Measurements from ENCODE around the gene SSU72.

The SSU72 gene

GRCh38 chr1:1617925-1618324 lies 43.3 kb upstream of the SSU72 start:
- TF ChIP-seq CTCF (IDR thresholded peaks at IDR 0.05; ENCODE audit: insufficient read depth, low read length, poor library complexity, severe bottlenecking) (no peak), EZH2phosphoT487 (conservative IDR thresholded peaks at IDR 0.05; ENCODE audit: low read length) (no peak)
- no peaks in the 10 kb centered on the region for H3K27me3 ChIP-seq (ENCODE audit: low read length)
- no peaks in the 10 kb centered on the region; the same call in 1 of the 2 replicates for H3F3A ChIP-seq (ENCODE audit: insufficient read depth)
- H3K9ac ChIP-seq (ENCODE audit: low read length): no peak overlapping the region
- H3K79me2 ChIP-seq (ENCODE audit: insufficient read depth, low read length): 0 out of 2 replicates have a peak, but pooled peaks cover 3% of the 10 kb centered on the region
- H4K20me1 ChIP-seq (ENCODE audit: low read depth, low read length): no peaks in the 10 kb centered on the region
- no peak overlapping the region for H3K4me3 ChIP-seq (ENCODE audit: insufficient read depth, low read length, poor library complexity, severe bottlenecking)
- H2AFZ ChIP-seq (ENCODE audit: low read depth, low read length, severe bottlenecking): no peak overlapping the region
- H3K9me3 ChIP-seq (ENCODE audit: insufficient read depth, low read length): no peaks in the 10 kb centered on the region
- no peak overlapping the region for H3K4me2 ChIP-seq (ENCODE audit: low read depth, low read length, poor library complexity, severe bottlenecking)
- no peaks in the 10 kb centered on the region for H3K9me2 ChIP-seq (replicated peaks; ENCODE audit: insufficient read depth, low read length)
- H3K36me3 ChIP-seq (ENCODE audit: low read length): no peaks in the 10 kb centered on the region
- no peak overlapping the region for H3K27ac ChIP-seq (ENCODE audit: low read depth, low read length)

DNA sequence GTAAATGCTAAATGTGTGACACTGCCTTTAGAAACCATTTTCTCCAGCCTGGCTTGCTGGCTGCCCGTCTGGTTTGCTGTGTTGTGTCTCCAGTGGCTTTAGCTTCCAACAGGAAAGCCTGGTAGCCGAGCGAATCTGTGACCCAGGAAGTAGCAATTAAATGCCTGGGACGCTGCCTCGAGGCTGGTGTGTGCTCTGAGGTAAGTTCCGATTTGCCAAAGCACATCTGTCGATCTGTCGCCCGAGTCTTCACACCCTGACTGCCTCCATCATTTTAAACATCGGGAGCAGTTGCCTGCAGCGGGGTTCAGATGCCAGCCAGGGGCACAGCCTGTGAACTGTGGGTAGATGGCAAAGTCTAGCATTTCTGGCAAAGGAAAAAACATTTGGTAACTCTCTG lies 42.9 kb upstream of the SSU72 start:
- Histone ChIP-seq H3K4me2 (ENCODE audit: low read depth, low read length, poor library complexity, severe bottlenecking) (no peak overlapping the region), H3K9me3 (ENCODE audit: insufficient read depth, low read length) (no peaks in the 10 kb centered on the region), H3K4me3 (ENCODE audit: insufficient read depth, low read length, poor library complexity, severe bottlenecking) (no peak overlapping the region), H3K27me3 (ENCODE audit: low read length) (no peaks in the 10 kb centered on the region), H3K36me3 (ENCODE audit: low read length) (no peaks in the 10 kb centered on the region), H3K79me2 (ENCODE audit: insufficient read depth, low read length) (0 out of 2 replicates have a peak, but pooled peaks cover 3% of the 10 kb centered on the region), H4K20me1 (ENCODE audit: low read depth, low read length) (no peaks in the 10 kb centered on the region), H3K9me2 (replicated peaks; ENCODE audit: insufficient read depth, low read length) (no peaks in the 10 kb centered on the region), H3F3A (ENCODE audit: insufficient read depth) (no peaks in the 10 kb centered on the region; the same call in 1 of the 2 replicates), H3K27ac (ENCODE audit: low read depth, low read length) (no peak overlapping the region), H3K9ac (ENCODE audit: low read length) (no peak overlapping the region), H2AFZ (ENCODE audit: low read depth, low read length, severe bottlenecking) (no peak overlapping the region)
- TF ChIP-seq EZH2phosphoT487 (conservative IDR thresholded peaks at IDR 0.05; ENCODE audit: low read length) (no peak), CTCF (IDR thresholded peaks at IDR 0.05; ENCODE audit: insufficient read depth, low read length, poor library complexity, severe bottlenecking) (no peak)

GRCh38 chr1:1616838-1617237 lies 42.2 kb upstream of the SSU72 start:
- TF ChIP-seq EZH2phosphoT487 (conservative IDR thresholded peaks at IDR 0.05; ENCODE audit: low read length): no peak
- no peak for TF ChIP-seq CTCF (IDR thresholded peaks at IDR 0.05; ENCODE audit: insufficient read depth, low read length, poor library complexity, severe bottlenecking)
- no peak overlapping the region for H2AFZ ChIP-seq (ENCODE audit: low read depth, low read length, severe bottlenecking)
- no peaks in the 10 kb centered on the region for H3K9me2 ChIP-seq (replicated peaks; ENCODE audit: insufficient read depth, low read length)
- H3K79me2 ChIP-seq (ENCODE audit: insufficient read depth, low read length): 0 out of 2 replicates have a peak, but pooled peaks cover 3% of the 10 kb centered on the region
- peak overlapping the region; percentile 96 for H3K4me2 ChIP-seq (ENCODE audit: low read depth, low read length, poor library complexity, severe bottlenecking)
- 0 out of 2 replicates have a peak overlapping the region, but pooled peaks have one; percentile 96 for H3K9ac ChIP-seq (ENCODE audit: low read length)
- H3K27ac ChIP-seq (ENCODE audit: low read depth, low read length): no peak overlapping the region
- no peaks in the 10 kb centered on the region for H3K9me3 ChIP-seq (ENCODE audit: insufficient read depth, low read length)
- no peak overlapping the region for H3K4me3 ChIP-seq (ENCODE audit: insufficient read depth, low read length, poor library complexity, severe bottlenecking)
- H4K20me1 ChIP-seq (ENCODE audit: low read depth, low read length): no peaks in the 10 kb centered on the region
- no peaks in the 10 kb centered on the region; the same call in 1 of the 2 replicates for H3F3A ChIP-seq (ENCODE audit: insufficient read depth)
- no peaks in the 10 kb centered on the region for H3K36me3 ChIP-seq (ENCODE audit: low read length)
- no peaks in the 10 kb centered on the region for H3K27me3 ChIP-seq (ENCODE audit: low read length)
